HG03045 (cell line): ENCODE data around the gene CLNK.
A peak's percentile ranks its signal among the peaks of the same experiment; 100 is the strongest.
"Not testable (repeated sequence)": the region's sequence is repeated elsewhere in the genome, so short reads cannot be mapped to it uniquely, and the experiment has no call there.

ENCODE experiments used
- ATAC-seq: cut with Tn5 transposase; IDR thresholded peaks from one replicate; pipeline ENCODE4 v1.9.1; 2021; ENCODE audit warnings: mild to moderate bottlenecking, moderate library complexity; ENCODE audit not compliant: unreplicated experiment

Gene CLNK

GRCh38 chr4:10614926-10615325 lies 69.6 kb downstream of the CLNK start:
- not testable (repeated sequence) for ATAC-seq

GRCh38 chr4:10613926-10614478 lies 70.6 kb downstream of the CLNK start:
- ATAC-seq: no peak

- ATAC-seq: no peak
These were observed 72.1 kb downstream of the CLNK start for GRCh38 chr4:10612476-10612875.

DNA sequence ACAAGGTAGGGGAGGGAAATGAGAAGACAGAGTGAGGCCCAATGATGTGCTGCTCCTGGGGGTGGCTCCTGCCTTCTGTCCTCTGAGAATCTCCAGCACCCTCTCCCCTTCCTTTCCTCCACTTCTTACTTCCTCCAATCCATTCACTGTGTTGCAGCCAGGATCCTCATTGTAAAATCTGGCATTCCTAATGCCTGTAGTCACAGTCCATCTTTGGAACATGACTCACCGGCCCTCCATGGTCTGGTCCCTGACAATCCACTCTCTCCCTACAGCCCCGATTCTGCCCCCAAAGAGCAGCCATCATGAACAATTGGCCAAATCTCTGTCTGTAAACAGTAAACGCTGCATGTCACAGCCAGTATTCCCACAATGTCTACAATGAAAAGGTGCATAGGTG lies 72.9 kb downstream of the CLNK start:
- no peak for ATAC-seq

GRCh38 chr4:10608501-10609219 lies 75.9 kb downstream of the CLNK start:
- ATAC-seq: no peak

DNA sequence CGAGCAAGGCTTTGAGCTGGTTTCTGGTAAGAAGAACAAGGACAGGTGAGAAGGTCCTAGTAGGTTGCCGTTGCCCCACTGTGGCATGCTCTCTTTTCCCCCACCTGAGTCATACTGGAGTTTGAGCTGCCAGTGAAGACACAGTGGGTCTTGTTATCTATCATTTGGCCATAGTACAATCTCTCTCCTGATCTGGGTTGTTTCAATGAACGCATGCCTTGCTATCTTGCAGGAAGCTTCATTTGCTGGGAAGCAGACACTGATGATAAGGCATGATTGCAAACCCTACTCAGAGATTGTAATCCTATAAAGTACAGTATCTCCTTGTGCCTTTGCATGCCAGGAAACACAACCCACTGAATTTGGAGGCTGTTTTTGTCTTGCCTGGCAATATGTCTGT lies 77.4 kb downstream of the CLNK start:
- no peak for ATAC-seq

DNA sequence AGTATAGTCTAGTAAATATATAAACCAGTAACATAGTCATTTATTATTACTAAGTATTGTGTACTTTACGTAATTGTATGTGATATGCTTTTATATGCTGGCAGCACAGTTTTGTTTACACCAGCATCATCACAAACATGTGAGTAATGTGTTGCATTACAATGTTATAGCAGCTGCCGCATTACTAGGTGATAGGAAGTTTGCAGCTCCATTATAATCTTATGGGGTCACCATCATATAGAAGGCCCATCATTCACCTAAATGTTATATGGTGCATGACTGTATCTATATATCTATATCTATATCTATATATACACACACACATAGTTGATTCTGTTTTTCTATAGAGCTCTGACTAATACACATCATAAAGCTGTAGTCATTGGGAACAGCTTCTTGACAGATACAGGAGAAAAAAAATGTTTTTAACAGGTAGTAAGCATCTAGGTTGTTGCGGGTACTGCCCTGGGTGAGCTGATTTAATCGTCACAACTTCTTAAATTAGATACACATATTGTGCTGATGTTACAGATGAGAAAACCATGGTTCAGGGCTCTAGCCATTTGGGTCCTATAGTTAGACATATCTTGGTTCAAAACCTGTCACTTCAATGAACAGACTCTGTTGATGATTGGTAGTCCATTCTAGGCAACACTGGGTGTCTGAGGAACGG lies 77.9 kb downstream of the CLNK start:
- no peak for ATAC-seq

DNA sequence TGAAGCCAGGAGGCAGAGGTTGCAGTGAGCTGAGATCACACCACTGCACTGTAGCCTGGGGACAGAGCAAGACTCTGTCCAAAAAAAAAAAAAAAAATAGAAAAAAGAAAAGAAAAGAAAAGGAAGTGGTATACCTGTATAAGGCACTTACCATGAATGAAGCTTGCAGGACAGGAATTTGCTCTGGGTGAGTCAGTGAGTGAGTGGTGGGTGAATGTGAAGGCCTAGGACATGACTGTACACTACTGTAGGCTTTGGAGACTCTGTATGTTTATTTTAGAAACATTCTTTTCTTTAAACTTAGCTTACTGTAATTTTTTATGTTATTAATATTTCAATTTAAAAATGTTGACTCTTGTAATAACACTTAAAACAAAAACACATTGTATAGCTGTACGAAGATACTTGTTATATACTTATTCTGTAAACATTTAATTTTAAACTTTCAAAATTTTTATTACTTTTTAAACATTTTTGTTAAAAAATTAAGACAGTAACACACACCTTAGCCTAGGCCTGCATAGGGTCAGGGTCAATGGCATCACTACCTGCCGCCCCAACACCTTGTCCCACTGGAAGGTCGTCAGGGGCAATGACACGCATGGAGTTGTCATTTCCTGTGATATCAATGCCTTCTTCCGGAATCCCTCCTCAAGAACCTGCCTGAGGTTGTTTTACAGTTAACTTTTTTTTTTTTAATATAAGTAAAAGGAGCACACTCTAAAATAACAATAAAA lies 78.7 kb downstream of the CLNK start:
- ATAC-seq: no peak

DNA sequence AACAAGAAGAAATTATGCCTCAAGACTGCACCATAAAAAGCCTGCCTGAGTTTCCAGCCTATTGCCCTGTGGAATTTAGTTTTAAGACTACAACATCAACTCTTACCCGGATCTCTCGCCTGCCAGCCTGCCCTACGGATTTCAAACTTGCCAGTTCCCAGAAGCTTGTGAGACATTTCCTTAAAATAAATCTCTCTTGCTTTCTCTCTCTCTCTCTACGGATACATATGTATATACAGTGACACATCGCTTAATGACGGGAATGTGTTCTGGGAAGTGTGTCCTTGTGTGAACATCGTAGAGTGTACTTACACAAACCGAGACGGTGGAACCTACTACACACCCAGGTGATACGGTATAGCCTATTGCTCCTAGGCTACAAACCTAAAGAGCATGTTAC lies 79.5 kb downstream of the CLNK start:
- ATAC-seq: no peak

GRCh38 chr4:10599574-10599973 lies 85.0 kb downstream of the CLNK start:
- ATAC-seq: peak; percentile 70

DNA sequence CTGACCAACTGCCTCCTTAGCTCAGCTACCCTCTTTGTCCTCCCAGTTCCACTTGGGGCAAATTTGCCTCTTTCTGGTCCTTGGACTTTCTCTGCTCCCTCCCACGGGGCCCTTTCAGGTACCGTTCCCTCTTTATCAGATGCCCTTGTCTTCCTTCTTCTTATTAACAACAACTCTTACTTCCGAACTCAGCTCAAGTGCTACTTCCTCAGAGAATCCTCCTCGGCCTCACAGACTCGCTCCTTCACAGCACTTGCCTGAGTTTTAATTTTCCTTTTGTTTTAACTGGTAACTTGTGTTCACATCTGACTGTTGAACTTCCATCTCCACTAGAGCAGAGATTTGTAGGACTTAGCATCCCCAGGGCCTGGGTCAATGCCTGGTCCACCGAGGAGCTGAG lies 85.7 kb downstream of the CLNK start:
- ATAC-seq: no peak

- no peak for ATAC-seq
These were observed 87.8 kb downstream of the CLNK start for GRCh38 chr4:10596586-10597290.

- ATAC-seq: no peak
These were observed 91.4 kb downstream of the CLNK start for GRCh38 chr4:10593130-10593529.

- no peak for ATAC-seq
These were observed 93.7 kb downstream of the CLNK start for GRCh38 chr4:10590896-10591295.

DNA sequence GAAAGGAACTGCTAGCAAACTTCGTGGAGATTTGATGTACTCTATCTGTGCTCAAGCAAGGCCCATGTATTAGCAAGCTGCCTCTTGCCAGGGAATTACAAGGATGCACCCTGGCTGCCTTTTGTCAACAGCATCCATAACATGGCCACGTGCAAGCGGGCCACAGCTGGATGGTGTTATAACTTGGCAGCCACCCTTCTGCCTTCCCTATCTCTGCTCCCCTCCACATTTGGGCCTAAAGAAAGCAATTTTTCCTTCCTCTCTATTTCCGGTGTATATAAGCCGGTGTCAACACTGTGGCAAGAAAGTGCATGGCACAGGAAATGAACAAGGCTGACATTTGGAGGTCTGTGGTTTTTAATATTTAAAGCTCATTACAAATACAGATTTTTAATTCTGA lies 94.8 kb downstream of the CLNK start:
- no peak for ATAC-seq

DNA sequence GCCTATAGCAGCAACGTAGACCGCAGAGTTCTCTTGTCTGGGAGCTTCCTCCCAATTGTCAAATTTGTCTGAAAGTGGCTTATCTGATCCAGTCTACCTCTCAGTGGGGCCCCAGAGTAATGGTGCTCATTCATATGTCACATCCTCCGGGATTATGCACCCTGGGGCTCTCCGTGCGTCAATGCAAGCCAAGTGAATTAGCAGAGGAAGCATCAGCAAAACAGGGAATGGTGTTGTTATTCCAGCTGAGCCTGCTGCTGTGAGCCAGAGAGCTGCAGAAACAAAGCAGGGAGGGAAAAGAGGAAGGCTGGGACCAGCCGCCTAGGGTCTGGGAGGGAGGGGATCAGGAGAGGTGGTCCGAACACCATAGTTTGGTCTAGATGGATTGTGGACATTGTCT lies 95.2 kb downstream of the CLNK start:
- no peak for ATAC-seq

GRCh38 chr4:10587697-10588096 lies 96.9 kb downstream of the CLNK start:
- ATAC-seq: no peak

DNA sequence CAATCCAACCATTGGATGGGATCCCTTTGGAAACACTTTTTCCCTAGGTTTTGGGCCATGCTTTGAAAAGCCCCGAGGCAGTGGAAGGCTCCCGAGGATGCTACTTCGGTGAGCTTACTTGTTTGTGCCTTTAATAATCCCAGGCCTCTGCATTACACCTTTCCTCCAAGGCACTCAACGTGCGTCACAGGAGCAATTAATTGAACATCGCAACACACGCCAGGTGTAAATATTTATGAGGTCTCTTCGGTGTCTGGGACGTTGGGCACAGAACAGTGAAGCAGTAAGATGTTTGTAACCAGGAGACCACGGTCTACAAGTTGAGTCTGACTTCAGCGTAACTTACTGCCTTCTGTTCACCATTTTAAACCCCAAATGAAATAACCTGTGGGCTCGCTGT lies 97.3 kb downstream of the CLNK start:
- ATAC-seq: no peak

- ATAC-seq: peak; percentile 91
These were observed 100.5 kb downstream of the CLNK start for GRCh38 chr4:10584042-10584441.

- no peak for ATAC-seq
These were observed 101.6 kb downstream of the CLNK start for GRCh38 chr4:10582951-10583350.

- no peak for ATAC-seq
These were observed 102.4 kb downstream of the CLNK start for GRCh38 chr4:10582059-10582686.
